Measurements from ENCODE around the gene SETBP1.
"Not testable (repeated sequence)": the region's sequence is repeated elsewhere in the genome, so short reads cannot be mapped to it uniquely, and the experiment has no call there.

The SETBP1 gene

DNA sequence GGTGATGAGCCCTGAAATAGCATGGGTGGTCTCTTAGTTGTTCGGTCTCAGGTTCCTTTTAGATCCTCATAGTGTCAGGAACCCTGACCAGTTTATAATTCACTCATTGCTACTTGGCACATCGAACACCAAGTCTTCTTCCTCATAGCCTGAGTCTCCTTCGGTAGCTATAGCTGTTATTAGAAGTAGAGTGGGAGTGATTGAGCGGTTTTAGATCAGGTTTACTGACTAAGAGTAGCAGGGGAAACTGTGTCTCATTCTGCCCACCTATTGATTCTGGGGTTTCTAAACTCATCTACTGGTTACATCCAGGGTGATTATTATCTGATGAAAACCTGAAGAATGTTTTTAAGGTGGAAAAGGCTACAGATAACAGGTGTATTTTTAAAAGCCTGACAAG, 114.6 kb downstream of the SETBP1 start:
- no peak for DNase-seq

DNA sequence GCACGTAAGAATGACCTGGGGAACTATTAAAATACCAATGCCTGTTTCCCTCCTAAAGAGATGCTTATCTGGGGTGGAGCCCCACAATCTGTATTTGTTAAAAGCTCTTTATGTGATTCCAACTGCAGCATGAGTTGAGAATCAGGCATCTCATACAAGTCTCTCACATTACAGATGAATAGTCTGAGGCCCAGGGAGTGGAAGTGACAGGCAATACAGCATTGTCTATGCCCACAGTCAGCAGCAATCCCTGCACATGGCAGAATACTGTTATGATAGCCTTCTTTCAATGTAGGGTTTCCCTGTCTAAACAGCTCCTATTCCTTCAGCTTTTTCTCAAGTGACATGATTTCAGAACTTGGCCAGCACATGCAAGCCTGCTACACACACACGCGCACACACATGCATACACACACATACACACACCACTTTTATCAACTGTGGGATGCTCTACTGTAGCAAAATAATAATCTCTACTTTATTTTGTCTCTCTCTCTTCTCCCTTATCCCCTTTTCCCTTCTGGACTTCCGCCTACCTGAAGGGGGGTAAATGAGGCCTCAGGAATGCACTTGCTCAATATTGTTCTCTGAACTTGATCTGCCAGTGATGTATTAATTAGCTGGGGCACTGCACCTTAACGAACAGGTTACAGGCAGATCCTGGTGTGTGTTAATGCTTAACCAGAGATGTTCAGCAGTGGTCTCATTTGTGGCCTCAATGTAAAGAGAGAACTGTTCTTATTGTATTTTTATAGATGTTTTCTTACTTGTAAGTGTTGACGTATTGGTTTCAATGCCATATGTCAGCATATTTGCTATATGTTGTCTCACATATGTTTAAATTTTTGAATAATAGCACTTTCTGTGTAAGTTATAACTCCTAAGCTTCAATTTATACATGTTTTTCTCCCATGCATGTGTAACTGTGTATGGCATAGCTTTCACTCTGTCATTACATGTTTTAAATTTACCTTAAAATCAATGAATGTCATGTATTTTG, 116.0 kb downstream of the SETBP1 start:
- DNase-seq: no peak

DNA sequence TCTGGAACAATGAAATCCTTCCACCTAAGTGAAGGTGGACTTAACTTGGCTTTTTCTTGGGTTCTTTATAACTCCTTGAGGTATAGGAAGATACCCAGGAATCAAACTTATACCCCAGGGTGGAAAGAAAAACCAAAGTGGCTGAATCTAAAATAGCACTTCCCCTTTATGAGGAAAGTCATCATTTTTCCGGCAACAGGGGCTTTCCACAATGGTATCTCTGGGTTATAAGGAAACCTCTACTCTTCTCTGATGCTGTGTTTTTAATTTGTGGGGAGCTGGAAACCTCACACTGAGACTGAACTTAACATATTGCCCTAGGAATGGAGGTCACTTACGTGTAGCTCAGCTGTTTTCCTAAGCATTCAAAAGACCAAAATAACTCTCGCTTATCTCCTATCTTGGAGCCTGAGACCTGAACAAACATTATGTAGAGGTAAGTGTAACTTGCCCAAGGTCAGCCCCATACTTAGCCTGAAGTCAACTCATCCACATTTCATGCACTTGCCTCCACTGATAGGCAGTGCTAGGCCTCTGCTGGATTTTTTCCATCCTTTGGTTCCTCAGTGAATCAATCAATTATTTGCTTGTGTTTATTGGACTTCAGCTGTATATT, 117.9 kb downstream of the SETBP1 start:
- DNase-seq: no peak

DNA sequence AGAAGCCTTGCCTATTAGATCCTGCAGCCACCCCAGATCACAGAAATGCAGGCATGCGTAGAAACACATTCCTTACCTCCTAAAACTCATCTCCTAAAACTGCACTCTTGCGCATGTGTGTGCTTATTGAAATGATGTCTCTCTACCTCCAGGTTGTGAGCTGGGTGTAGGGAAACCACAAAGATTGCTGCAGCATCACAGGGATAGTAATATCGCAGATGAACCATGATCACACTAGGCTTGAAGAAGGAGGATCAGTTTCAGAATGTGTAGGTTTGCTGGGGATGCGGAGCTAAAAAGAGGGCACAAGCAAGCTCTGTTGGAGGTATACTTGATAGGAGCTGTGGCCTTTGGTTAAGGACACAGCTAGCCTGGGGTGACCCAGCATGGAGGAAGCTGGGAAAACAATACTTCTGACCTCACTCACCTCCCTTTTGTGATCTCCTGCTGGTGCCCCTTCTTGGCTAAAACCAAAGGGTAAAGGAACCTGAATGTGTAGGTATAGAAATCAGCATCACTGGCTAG, 118.8 kb downstream of the SETBP1 start:
- DNase-seq: no peak

DNA sequence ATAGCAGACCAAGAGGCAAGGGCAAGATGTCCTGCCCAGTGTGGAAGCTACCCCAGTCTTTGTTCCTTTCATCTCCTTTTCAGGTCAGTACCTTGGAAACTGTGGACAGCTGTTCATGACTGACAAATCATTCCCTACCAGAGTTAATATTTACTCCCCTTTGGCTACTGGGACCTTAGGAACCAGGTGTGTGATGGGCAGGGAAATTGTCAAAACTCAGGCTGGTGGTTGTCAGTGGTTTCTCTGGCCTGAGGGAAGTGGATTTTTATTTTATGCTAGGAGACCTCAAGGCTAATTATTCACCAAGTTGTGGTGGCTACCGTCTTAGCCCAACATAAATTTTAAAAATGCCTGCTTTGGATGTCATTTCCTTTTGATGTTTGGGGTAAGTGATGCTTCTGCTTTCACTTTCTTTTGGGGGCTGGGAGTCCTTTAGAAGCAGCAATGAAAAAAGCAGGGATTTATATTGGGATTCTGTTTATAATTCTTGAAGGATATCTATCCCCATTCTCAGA, 119.3 kb downstream of the SETBP1 start:
- DNase-seq: no peak

DNA sequence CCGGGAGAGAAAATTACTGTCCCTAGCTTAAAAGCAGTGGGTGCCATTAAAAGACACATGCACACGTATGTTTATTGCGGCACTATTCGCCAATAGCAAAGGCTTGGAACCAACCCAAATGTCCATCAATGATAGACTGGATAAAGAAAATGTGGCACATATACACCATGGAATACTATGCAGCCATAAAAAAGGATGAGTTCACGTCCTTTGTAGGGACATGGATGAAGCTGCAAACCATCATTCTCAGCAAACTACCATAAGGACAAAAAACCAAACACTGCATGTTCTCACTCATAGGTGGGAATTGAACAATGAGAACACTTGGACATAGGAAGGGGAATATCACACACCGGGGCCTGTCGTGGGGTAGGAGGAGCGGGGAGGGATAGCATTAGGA, 120.1 kb downstream of the SETBP1 start:
- DNase-seq: not testable (repeated sequence)

DNA sequence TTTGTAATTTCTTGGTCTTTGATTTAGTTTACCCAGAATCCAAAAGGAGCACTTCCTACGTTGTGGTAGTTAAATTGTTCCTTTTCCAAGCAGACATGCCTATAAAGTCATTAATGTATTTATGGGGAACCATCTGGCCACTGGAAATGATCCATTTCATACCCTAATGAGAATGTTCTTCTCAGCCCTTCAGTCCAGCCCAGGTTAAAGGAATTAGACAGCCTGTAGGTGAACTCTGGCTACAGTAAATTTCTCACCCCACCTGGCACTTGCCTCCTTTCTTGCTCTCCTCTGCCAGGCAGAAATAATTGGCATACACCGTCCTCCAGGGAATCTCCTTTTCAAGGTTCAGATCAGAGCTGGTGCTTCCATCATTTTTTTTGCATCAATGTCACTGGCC, 121.1 kb downstream of the SETBP1 start:
- no peak for DNase-seq

DNA sequence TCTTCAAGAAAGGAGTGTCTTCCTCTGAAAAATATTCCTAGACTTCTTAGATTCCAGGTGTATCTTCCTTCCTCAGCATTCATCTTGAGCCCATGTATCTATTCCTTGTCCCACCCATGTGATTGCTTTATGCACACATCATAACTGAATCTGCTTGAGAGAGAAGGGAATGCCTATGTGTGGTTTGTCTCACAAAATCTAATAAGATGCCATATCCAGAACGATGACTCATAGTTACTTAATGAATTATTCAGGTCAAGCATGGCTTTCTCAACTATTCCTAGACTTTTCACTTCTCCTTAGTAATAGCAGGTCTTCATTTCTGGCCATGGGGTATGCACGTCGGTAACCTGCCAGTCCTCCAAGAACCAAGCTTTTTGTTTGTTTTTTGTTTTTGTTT, 121.8 kb downstream of the SETBP1 start:
- no peak for DNase-seq

DNA sequence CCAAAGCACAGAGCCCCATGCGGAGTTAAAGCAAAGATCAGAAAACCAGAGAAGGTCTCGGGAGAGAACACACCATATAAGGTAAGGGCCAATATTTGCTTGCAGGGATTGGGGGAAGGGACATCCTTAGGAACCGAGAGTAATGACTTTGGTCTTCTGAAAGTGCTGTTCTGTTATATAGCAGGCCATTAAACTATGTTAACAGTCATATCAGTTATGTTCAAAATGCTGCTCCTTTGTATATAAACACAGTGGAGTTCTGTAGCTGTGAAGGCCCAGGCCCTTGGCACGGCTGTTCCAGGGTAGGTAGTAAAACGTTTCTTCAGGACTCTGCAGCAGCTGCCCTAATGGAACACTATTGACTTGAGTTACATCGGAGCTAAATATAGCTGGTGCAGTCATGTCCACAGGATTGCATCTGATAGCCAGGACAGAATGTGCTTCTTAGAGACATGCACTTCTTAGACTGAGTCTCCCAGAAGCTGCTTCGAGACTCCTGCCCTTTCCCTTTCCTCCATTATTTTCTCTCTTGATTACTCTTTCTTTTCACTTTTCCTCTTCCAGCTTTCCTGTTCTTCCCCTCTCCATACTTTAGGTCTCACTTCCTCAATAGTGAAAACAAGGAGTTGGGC, 122.4 kb downstream of the SETBP1 start:
- DNase-seq: peak; percentile 72

DNA sequence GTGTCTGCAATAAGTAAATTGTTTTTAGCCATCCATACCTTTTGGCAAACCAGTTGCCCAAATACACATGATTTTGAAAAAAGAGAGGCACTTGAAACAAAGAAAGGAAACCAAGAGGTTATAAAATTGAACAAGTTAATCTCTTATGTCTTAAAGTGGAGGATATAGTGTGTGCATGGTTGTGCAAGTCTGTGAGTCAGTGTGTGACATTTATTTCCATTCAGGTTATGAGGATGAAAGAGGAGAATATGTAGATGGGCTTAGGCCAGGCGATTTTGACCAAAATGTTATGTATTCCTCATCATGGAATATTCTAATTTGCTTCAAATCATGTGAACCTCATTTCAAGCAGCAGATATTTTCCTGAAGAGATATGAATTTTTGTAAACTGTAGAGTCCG, 123.3 kb downstream of the SETBP1 start:
- DNase-seq: no peak

DNA sequence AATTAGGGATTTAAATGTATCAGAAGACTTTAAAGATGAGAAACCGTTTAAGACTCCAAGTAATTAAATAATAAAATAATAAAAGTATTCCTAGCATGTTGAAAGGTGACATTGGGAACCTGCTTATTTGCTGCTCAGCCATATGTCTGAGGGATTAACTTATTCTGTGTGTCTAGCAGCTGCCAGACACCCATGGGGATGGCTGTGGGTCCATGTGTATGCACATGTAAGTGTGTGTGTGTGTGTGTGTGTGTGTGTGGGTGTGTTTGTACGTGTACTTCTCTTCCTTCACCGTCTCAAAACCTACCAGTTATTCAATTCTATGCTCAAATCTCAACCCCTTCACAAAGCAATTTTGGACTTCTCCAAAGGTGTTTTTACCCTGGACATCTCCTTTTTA, 124.5 kb downstream of the SETBP1 start:
- DNase-seq: no peak

DNA sequence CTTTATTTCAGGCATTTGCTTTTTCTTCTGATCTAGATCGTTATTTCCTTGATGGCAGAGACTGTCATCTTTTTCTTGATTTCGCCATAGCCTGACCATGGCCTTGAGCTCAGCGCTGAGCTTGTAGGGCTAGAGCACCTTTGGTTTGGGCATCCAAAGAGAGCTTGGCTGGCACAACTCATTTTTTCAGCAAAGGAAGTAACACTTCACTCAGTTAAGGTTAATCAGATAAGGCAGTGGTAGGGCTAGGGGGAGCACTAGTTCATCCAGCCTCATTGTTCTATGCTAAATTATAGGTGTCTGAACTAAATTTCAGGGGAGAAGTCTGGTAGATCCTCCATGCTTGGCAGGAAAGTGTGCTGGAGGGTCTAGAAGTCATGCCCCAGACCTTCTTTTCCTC, 125.0 kb downstream of the SETBP1 start:
- DNase-seq: no peak

DNA sequence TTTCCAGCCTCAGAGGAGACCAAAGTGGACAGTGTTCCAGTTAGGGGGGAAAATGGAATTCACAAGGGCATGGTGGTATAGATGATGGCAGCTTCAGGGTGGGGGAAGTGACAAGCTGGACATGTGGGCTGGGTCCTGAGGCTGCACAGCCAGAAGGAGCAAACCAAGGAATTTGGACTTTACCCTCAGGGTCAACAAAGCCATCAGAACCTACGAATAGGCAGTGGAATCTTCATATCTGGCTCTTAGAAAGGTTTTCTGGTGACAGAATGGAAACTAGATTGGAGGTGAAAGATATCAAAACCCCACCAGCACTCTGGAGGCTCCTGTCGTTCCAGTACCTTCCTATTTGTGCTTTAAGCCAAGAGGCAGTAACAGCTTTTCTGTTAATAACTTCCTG, 127.1 kb downstream of the SETBP1 start:
- DNase-seq: no peak

DNA sequence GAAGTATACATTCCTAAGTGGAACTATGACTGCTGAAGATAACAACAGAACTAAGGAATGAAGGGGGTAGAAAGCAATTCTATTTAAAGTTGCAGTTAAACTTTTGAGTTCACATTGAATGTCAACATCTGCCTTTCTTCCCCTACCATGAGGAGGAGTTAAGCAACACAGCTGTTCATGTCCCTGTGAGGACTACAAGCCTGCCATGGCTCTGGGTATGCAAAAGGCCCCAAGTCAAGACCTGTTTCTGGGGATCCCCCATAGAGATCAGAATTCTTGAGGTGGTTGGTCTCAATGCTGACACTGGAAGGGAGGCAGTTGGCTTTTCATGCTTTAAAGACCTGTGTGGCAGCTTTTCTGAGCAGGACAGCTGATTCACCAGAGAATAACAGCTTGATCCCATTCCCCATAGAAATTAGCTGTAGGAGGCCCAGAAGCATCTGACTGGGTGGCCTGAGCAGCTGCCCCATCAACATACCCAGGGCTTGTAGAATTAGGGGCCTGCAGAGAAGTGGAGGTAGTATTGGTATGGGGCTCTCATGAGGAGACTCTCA, 131.0 kb downstream of the SETBP1 start:
- DNase-seq: no peak

DNA sequence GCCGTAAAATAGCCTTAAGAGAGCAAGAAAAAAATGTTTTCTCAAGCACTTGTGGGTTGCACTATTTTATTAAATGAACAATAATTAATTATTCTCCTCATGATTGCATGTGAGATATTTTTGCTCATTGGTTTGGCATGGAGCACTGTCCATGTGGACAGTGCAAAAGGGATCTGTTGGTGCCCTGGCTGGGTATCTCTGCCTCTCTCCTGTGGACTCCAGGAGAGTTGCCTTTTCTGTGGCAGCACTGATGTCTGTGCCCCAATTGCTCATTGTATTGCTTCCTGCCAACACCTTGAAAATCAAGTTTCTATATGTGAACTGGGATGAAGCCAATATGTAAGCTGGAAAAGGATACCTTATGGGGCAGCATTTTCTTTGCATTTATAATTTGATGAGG, 131.7 kb downstream of the SETBP1 start:
- no peak for DNase-seq

DNA sequence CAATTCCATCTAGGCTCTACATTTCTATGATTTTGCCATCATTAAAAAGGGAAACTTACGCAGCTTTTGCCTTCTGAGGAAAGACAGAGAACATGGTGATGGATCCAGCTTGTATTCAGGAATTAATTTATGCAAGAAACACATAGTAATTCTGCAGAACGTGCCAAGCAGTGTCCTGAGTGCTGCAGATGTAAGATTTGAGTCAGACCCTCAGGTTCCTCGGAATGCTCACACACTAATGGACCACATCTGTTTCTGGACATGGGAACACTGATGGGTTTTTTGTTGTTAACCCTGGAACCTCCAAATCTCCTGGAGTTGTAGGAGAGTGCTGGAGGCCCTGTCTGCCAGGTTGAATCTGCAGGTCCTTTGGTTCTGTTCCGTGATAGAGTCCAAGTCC, 132.9 kb downstream of the SETBP1 start:
- no peak for DNase-seq

DNA sequence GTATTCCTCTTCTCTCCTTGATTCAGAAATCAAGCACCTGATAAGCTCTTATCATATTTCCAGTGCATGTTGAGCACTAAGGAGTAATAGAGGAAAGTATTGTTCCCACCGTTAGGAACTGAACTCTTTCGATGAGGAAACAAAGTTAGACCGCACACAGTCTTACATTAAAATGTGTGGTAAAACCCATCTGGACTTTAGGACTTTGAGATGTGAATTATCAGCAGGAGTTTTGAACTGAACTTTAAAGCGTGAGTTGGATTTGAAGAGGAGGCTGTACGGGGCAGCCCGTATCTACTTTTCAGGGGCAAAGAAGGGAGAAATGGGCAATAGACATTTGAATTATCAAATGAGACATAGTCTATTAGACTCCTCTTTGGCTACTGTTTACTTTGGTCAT, 134.4 kb downstream of the SETBP1 start:
- no peak for DNase-seq

DNA sequence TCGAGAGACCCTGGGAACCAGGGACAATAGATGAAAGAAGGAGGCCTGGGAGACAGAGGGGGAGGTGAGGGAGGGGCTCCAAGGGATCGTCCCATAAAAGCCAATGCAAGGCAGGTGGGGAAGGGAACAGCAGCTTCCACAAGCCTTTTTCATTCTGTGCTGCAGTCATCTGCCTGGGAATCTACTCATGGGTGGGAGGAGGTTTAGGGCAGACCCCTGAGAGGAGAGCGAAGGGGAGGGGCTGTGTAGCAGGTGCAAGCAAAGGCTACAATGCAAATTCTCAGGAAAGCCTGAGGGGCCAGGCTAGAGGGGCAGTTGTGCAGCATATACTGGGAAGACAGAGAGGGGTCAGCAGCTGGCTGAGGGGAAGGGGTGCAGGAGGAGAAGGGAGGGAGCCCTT, 135.4 kb downstream of the SETBP1 start:
- no peak for DNase-seq

DNA sequence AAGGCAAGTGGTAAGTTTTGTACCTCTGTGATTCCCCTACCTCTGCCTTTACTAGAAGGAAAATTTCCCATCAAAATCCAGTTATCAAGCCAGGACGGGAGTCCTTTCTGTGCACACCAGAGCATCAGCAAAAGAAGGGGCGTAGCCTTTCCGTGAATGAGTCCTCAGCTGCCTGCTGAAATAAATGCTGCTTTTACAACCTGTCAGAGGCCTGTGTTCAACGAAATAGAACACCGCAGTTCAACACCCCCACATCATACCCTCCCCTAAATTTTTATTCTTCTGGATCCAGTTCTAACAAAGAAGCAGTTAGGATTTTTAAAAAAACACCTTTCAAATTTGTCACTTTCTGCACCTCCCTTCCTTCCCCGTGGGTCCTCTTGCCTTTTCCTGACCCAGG, 135.8 kb downstream of the SETBP1 start:
- DNase-seq: no peak

DNA sequence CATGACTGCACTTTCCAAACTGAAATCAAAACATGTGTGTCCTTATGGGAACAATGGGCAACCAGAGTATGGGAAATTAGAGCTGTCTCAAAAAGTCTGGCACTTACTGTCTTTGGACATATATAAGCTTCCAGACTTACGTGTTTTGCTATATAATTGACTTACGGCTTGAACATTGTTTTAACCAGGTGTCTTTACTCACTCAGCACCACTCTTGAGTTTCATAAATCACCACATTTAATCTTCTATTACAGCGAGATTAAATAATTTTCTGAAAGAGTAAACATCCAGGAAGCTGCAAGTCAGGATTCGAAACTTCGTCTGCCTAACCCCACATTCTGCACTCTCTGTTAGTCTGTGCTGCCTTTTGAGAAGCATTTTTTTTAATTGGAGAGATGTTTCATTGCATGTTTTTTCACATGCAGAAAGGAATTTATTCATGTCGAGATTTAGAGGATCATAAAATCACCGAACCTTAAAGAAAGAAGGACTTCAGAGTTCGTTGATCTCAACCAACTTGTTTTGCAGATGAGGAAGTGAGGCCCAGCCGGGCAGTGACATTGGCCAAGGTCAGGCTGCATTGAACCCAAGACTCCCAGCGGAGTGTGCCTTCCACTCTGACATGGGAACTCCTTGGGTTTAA, 137.3 kb downstream of the SETBP1 start:
- DNase-seq: no peak

DNA sequence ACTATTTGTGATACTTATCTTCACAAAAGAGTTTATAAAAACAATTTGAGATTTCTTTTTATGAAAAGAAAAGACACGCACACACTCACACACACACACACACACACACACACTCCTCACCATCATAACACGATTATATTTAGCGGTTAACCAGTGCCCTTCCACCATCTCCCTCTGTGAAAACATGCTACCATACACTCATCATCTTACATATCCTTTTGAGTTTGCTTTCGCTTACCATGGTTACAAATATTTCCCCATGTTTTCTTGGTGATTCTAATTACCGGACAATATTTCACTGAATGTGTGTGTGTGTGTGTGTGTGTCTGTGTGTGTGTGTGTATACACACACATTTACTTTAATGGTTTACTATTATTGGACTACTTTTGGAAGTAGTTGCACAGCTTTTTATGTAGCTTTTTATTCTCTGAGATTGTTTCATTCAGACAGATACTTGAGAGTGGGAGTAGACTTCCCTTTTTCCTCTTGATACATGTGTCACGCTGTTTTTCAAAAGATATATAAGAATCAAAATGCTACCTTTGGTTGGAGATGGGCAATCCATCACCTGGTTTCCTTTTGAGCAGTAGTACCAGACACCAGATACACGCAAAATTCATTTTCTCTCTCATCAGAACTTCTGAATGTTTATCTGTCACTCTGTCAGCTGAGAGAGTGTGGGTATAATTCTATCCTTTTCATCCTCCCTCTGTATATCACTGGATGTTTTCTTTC, 138.1 kb downstream of the SETBP1 start:
- no peak for DNase-seq

DNA sequence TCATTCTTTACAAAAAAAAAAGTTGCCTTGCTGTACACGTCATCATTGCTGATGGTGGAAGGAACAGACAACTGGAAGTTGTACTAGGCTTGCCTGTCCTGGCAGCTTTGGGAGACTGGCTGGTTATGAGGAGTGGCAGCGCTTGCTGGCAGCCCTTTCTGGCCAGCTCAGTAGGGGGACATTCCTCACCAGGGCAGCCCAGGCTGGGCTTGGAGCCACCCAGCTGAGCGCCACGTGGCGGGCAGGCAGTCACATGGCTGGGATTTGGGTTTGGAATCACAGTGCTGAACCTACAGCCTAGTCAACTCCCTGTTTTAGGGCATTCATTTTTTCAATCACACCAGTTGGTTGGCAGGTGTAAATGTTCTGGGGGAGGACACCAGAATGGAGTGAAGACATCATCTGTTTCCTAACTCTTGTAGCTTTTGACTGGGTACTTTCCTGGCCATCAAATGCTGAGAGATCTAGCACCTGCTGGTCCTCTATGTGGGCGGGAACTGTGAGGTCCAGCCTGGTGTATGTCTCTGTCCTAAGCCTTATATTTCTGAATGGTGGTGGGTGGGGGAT, 139.3 kb downstream of the SETBP1 start:
- no peak for DNase-seq

All from islet precursor cell (in vitro differentiated cells).